NOMO-1 (cell line): ENCODE measurements around the gene GAP43.

ENCODE experiments used
- DNase-seq, 2 experiments: peaks; one replicate each; lab custom pipeline; 2025; ENCODE audit not compliant: unreplicated experiment in 2 of 2; lab: John Stamatoyannopoulos, UW

The GAP43 gene

GRCh38 chr3:115626721-115627120 is 3.4 kb downstream of the GAP43 start:
- no peak for DNase-seq

DNA sequence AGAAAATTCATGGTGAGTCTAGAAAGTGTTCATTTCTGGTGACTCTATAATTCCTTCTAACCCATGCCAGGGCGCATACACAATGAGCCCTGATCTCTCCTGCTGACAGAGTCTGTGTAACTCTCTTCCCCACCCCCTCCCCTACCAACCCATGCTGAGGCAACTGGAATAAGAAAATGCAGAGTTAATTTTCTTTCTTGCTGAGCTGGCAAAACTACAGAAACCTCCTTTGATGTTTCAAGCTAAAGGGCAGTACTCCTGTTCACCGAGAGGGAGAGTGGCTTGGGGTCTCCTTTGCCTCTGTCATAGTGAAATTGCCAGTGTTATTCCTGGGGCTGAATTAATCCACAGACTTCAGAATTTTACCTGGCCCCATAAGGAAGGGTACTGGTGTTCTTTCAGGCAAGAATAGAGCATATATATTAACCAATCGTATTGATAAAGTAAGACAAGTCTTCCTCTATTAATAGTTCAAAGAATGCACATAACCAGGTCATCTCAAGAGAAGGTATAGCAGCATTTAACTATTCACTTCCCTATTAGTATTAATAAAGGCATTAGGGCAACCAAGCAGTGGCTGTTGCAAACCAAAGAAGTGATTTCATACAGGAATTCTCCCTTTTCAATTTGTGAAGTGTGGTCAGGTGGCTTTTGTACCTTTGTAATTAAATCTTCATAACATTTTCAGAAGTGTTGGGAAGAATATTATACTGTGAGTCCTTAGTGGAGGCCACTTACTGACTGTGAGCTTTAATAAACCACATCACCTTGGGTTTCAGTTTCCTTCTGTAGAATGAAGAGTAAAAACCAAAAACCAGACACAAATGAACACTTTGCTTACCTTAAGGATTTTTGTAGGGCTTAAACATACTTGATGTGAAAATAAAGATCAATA is 4.1 kb downstream of the GAP43 start:
- DNase-seq, result no peak

DNA sequence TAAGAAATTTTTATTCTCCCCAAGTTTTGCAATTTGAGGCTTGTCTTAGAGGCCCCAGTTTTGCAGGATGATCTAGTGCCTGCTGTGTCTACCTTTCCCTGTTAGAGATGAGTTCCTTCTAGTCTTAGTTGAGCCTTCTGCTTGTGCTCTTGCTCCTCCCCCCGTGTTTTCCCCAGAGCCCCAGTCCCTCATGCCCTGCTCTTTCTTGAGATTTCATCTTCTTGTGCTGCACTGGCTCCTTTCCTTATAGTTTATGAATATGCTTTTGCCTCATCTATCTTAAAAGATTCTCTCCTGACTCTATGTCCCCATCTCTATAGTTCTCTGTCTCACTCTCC is 4.7 kb downstream of the GAP43 start:
- DNase-seq, result no peak

DNA sequence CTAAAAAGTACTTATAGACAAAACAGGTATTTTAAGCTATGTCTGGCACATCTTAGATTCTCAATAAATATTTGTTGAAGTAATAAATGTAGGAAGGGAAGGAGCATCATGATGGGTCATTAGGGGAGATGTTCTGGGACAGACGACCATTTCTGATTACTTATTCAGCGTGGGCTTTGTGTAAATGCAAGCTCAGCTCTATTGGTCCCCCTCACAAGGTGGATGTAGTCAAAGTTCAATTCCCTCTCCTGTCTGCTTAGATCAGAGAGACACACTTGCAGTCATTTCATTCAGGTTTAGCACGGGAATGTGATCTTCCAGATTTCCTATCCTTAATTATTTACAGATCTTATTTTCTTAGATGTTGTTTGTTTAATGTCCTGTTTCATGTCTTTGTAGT is 7.5 kb downstream of the GAP43 start:
- DNase-seq, result no peak

- DNase-seq, result no peak
Measured at GRCh38 chr3:115632026-115632425, 8.7 kb downstream of the GAP43 start.

DNA sequence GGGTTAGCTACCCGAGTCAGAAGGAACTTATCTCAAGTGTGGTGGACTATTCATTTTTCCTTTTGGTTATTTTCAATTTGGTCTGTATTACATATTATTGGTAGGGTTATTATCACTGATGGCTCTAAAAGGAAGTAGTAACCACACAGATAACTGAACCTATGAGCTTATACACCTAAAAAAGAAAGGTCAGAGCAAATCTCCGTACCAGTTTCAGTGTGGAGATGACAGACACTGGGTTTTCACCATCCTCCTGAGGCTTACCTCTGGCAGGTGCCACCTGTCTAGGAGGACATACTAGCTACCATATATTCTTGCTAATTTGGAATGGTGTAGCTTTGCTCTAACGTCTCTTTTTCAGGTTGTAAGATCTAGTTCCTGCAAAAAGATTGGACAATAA is 10.2 kb downstream of the GAP43 start:
- DNase-seq, result no peak

DNA sequence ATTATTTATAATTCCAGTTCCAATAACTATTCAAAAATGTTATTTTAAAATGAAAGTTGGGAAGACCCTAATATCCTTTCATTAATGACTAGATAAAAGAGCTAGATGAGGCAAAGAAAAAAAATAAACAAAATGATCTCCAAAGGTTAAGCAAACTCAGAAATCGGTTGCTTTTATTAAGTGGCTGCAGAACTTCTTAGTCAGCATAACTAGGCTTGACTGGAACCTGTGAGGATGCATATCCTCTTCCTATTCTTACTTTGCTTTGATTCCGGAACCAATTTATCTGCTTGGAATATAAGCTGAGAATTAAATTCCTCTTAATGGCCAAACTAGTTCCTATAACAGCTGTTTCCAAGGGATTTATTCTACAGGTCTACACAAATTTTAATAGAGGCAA is 10.7 kb downstream of the GAP43 start:
- no peak for DNase-seq

DNA sequence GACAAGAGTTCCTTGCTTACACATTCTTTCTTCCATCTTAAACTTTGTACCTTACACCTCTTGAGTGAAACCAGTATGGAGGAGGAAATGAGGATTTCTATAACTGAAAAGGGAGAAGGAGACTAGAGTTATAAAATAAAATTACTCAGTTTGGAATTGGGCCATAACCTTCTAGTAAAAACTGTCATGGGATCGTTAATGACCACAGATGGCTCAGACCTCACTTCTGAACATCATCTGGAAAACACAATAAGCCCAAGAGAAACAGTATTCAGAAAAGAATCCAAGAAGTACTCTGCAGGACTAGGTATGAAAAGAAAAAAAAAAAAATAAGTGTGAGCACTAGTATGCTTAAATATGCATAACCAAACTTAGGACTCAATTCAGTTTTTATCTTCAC is 12.1 kb downstream of the GAP43 start:
- DNase-seq, result no peak

DNA sequence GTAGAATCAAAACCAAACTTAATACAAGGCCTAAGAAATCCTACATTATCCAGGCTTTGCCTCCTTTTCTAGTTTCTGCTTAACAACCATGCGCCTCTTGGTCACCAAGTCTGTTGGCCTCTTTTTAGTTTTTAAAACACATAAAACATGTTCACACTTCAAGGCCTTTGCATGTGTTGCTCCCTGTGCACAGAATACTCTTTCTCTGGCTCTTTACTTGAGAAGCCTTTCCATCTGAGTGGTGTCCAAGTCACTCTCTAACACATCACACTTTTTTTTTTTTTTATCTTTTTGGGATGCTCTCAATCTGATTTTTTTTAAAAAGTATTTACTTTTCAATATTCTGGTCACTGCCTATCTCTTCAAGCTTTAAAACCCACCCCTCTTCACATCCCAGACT is 14.9 kb downstream of the GAP43 start:
- no peak for DNase-seq

DNA sequence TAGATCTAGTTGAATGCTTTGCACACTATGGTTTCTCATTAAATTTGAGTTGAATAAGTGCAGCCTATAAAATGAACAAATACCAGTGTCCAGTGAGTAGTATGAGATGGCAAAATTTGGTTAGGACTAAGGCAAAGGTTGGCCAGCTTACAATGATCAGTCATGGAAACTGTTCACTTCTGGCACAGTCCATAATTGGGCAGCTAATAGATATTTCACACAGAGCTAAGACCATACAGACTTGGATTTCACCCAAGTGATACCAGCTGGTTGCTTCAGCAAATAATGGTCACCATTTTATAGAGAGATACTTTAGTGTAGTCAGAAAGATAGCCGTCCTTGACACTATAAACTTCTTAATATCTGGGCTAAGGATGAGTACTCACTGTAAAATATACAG is 15.7 kb downstream of the GAP43 start:
- DNase-seq, result no peak

GRCh38 chr3:115644391-115644790 is 21.1 kb downstream of the GAP43 start:
- DNase-seq, result no peak

DNA sequence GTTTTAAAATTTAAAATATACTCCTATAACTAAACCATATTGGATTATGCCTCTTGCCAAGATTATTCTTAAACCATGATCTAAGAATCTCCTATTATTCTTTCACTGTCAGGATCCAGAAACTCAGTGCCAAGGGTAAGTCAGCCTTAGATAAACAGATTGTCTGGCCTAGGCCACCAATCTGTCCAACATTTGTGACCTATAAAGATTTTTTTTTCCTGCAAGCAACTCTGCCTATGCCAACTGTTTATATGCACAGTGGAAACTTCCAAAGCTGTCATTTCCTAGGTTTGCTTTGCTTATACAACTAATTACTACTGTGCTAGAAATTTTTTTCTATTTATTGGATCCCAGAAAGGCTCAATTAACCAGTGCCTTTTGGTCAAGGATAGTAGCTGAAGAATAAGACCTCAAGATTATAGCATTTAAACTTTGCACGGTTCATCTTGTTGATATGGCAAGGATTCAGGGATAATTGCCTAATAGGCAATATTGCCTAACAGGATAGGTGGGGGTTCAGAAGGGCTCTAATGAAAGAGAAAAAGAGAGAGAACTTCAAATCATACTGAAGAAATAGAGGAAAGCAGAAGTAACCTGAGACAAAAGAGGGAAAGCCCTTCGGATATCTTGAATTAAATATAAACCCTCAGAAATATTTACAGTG is 22.8 kb downstream of the GAP43 start:
- DNase-seq, result no peak

- no peak for DNase-seq
Measured at GRCh38 chr3:115648559-115648958, 25.2 kb downstream of the GAP43 start.

DNA sequence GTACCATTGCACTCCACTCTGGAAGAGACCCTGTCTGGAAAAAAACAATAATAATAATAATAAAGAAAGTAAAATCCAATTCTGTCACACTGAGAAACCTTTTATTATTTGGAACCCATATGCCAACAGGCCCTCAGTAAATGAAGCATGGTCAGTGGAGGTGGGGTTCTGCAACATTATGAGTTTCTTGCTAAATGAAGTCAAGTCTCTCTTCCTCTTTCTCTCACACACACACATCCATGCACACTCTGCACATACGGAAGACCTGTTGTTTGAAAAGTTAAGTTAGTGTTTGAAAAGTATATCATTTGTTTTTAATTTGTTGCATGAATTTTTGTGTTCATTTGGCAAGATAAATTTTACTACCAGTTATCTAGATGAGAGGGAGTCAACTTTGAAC is 27.8 kb downstream of the GAP43 start:
- DNase-seq, result peak; percentile 76 to 87

DNA sequence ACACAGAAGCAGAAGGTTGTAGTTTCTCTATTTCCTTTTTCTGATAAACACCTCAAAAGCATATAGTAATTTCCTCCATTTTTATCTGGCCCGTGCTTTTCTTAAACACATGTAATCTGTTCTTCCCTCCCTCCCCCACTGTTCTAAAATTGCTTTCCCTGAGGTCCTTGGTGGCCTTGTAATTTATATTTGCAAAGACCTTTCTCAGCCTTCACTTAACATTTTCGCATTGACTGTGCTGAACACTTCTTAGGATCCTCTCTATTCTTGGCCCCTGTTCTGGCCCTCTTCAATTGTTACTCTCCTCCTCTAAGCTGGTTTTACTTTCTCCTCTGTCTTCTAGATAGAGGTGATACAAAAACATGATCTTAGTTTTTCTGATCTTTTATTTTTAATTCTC is 28.3 kb downstream of the GAP43 start:
- no peak for DNase-seq

- DNase-seq, result peak; percentile 56 to 85
Measured at GRCh38 chr3:115652738-115653137, 29.4 kb downstream of the GAP43 start.

GRCh38 chr3:115655761-115656282 is 32.5 kb downstream of the GAP43 start:
- no peak for DNase-seq

GRCh38 chr3:115657168-115657567 is 33.9 kb downstream of the GAP43 start:
- no peak for DNase-seq

GRCh38 chr3:115658032-115658336 is 34.7 kb downstream of the GAP43 start:
- DNase-seq, result no peak

DNA sequence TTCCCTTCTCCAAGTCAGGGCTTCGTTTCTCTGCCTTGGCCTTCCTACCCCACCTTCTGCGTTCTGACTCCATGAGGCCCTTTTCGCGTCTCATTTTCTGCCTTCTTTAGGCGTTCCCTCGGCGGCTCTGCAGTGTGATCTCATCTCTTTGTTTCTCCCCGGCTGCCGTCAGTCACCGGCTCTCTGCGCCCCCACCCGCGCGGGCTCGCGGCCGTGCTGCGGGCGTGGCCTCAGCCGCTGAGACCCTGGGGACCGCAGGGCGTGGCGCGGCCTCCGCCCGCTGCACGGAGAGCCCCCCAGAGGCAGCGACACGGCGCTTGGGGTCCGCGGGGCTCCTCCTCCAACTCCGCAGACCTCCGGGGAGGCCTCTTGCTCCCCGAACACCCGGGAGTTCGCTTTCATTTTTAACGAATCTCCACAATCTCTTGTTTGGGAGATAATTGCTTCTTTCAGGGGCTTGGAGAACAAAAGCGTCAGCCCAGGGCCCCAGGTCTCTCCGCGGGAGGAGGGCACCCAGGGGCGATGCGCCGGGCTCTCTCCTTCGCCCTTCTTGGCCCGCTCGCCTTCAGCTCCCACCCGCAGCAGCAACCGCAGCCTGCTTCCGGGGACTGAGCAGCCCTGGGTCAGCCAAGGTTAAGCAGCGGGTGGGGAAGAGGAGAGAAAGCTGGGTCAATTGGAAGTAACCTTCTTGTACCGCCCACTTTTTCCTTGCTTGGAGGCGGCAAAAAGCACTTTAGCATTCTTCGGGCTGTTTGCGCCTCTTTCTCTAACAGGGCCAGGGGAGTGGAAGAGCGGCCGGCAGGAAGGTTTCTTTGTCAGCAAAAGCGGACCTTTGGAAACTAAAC is 35.2 kb downstream of the GAP43 start:
- peak; percentile 55 to 76 for DNase-seq
